Measurements from ENCODE around the gene PICK1. TPM values are rescaled to one million over a fixed set of nuclear protein-coding genes. Genes with fewer than 3 reads are reported as not detected.

Gene PICK1
- total RNA-seq = 10 to 100 TPM; 16.0 to 16.5 TPM

DNA sequence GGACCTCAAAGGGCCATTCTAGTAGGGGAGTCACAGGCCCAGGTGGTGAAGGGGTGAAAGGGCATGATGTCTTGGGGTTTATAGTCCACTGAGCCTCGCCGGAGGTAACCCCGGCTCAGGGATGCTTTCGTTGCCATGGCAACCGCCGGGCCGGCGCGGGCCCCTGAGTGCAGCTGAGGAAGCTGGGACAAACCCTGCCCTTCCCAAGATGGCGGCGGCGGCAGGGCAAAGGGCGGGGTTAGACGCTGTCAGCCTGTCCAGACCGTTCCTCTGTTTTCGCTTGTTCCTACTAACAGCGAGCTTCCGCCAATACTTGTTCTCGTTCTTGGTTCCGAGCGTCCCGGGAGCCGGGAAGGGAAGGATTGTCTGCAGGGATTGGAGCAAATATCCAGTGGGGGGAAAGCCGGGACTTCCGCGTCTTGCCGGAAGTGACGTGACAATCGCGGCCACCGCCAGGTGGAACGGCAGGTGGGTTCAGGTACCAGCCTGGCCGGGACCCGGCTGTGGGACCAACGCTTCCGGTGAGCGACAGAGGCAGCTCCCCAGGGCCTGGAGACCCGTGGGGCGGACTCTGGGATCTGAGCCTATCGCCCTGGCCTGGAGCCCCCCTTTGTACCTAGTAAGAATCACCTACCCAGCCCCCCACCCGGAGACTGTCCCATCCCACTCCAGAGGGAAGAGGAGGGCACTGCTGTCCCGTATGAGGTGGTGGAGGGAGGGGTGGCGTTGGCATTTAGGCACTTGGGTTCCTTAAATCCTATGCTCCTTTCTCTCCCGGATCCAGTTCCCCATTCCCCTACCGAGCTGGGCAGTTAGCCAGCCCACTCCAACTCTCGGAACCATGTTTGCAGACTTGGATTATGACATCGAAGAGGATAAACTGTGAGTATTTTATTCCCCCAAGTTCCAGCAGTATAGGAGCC is at the start of gene PICK1:
PICK1 (plus strand) TSS at position 436 of the 923 bp plus-strand sequence; CDS start at position 842, 406 bp downstream.
- DNase-seq = peak; percentile 89
- Mint-ChIP-seq H3K27ac (peak within 1 kb of the TSS; percentile 93), H3K4me3 (peak within 1 kb of the TSS; percentile 93), H3K36me3 (peaks cover 2% of the 10 kb centered on the region), H3K9me3 (no peaks in the 10 kb centered on the region), H3K4me1 (ENCODE audit: low read depth) (peaks cover 12% of the 10 kb centered on the region), H3K27me3 (no peaks in the 10 kb centered on the region)
- ChIA-PET POLR2A (interaction anchor here (0.6 to 0.7 kb wide), 2 partner anchors 213 to 249 kb away, joined by 3 read pairs; partner anchors contain the start of gene ANKRD54), CTCF (interaction anchor here (1.1 to 2.4 kb wide), 9 partner anchors 9 to 515 kb away, joined by 3 to 8 read pairs (median 3); no protein-coding TSS in a partner anchor)
- intact Hi-C loops (cut with micrococcal nuclease) = loop anchor here (10.0 kb wide), 1 partner anchor 48 kb away; no protein-coding TSS in a partner anchor

GRCh38 chr22:38009000-38009806 is 48.0 kb upstream of the PICK1 start:
- H3K27ac Mint-ChIP-seq = no peak overlapping the region

DNA sequence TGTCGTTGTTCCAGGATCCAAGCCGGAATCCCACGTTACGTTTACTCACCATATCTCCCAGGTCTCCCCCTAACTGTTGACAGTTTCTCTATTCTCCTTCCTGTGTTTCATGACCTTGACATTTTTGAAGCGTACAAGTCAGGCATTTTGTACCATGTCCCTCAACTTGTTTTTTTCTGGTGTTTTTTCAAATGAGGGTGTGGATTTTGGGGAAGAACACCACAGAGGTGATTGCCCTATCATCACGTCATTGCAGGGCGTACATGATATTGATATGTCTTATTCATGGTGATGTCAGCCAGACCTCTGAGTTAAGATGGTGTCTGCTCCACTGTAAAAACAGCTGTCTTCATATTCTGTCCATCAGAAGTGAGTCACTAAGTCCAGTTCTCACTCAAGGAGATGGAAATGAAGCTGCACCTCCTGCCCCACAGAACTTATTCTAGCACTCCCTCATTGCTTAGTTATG is 44.6 kb upstream of the PICK1 start:
- ChIA-PET CTCF (no interaction called here), POLR2A (no interaction called here)
- Mint-ChIP-seq H3K4me1 (ENCODE audit: low read depth) (peaks cover 4% of the 10 kb centered on the region), H3K4me3 (no peak overlapping the region), H3K27ac (no peak overlapping the region), H3K9me3 (no peaks in the 10 kb centered on the region), H3K27me3 (no peaks in the 10 kb centered on the region), H3K36me3 (no peaks in the 10 kb centered on the region)
- no peak for DNase-seq
- intact Hi-C loops (cut with micrococcal nuclease) = no loop called here

More at GRCh38 chr22:38009000-38009806, 48.0 kb upstream of the PICK1 start:
- Mint-ChIP-seq H3K4me1 (ENCODE audit: low read depth) (peaks cover 4% of the 10 kb centered on the region), H3K4me3 (no peak overlapping the region), H3K27me3 (no peaks in the 10 kb centered on the region), H3K9me3 (no peaks in the 10 kb centered on the region), H3K36me3 (no peaks in the 10 kb centered on the region)
- CTCF ChIA-PET = no interaction called here
- intact Hi-C loops (cut with micrococcal nuclease) = no loop called here
- no peak for DNase-seq
- POLR2A ChIA-PET = no interaction called here

DNA sequence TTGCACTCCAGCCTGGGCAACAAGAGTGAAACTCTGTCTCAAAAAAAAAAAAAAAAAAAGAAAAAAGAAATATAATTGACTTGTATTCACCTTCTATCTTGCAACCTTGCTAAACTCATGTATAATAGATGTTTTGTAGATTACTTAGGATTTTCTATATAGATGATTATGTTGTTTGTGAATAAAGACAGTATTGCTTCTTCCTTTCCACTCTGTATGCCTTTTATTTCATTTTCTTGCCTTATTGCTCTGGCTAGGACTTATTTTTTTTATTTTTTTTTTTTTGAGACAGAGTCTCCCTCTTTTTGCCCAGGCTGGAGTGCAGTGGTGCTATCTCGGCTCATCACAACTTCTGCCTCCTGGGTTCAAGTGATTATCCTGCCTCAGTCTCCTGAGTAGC is 43.1 kb upstream of the PICK1 start:
- no peak overlapping the region for H3K4me3 Mint-ChIP-seq
- no peak overlapping the region for H3K27ac Mint-ChIP-seq
- no peak for DNase-seq
- H3K27me3 Mint-ChIP-seq = no peaks in the 10 kb centered on the region
- ChIA-PET CTCF (interaction anchor here (0.9 kb wide), 1 partner anchor 38 kb away, joined by 3 read pairs; no protein-coding TSS in a partner anchor), POLR2A (no interaction called here)
- no peaks in the 10 kb centered on the region for H3K36me3 Mint-ChIP-seq
- intact Hi-C loops (cut with micrococcal nuclease) = no loop called here
- peaks cover 1% of the 10 kb centered on the region for H3K4me1 Mint-ChIP-seq (ENCODE audit: low read depth)
- no peaks in the 10 kb centered on the region for H3K9me3 Mint-ChIP-seq

GRCh38 chr22:38016182-38017151 is 40.7 kb upstream of the PICK1 start:
- Mint-ChIP-seq H3K9me3 (no peaks in the 10 kb centered on the region), H3K4me1 (ENCODE audit: low read depth) (no peaks in the 10 kb centered on the region), H3K36me3 (no peaks in the 10 kb centered on the region), H3K4me3 (no peak overlapping the region), H3K27ac (no peak overlapping the region), H3K27me3 (no peaks in the 10 kb centered on the region)
- intact Hi-C loops (cut with micrococcal nuclease) = no loop called here
- ChIA-PET POLR2A (no interaction called here), CTCF (no interaction called here)
- no peak for DNase-seq

GRCh38 chr22:38017272-38017920 is 39.8 kb upstream of the PICK1 start:
- no peak overlapping the region for H3K4me3 Mint-ChIP-seq
- H3K36me3 Mint-ChIP-seq = no peaks in the 10 kb centered on the region
- H3K27me3 Mint-ChIP-seq = no peaks in the 10 kb centered on the region
- no peaks in the 10 kb centered on the region for H3K9me3 Mint-ChIP-seq
- ChIA-PET CTCF (no interaction called here), POLR2A (no interaction called here)
- intact Hi-C loops (cut with micrococcal nuclease) = no loop called here
- no peaks in the 10 kb centered on the region for H3K4me1 Mint-ChIP-seq (ENCODE audit: low read depth)
- no peak overlapping the region for H3K27ac Mint-ChIP-seq
- no peak for DNase-seq

- intact Hi-C loops (cut with micrococcal nuclease) = no loop called here
- ChIA-PET POLR2A (no interaction called here), CTCF (no interaction called here)
- H3K4me3 Mint-ChIP-seq = no peak overlapping the region
- no peaks in the 10 kb centered on the region for H3K4me1 Mint-ChIP-seq (ENCODE audit: low read depth)
- no peaks in the 10 kb centered on the region for H3K36me3 Mint-ChIP-seq
- H3K27ac Mint-ChIP-seq = no peak overlapping the region
- H3K27me3 Mint-ChIP-seq = no peaks in the 10 kb centered on the region
- no peaks in the 10 kb centered on the region for H3K9me3 Mint-ChIP-seq
- DNase-seq = no peak
Observed at GRCh38 chr22:38017939-38018885, 39.0 kb upstream of the PICK1 start.

DNA sequence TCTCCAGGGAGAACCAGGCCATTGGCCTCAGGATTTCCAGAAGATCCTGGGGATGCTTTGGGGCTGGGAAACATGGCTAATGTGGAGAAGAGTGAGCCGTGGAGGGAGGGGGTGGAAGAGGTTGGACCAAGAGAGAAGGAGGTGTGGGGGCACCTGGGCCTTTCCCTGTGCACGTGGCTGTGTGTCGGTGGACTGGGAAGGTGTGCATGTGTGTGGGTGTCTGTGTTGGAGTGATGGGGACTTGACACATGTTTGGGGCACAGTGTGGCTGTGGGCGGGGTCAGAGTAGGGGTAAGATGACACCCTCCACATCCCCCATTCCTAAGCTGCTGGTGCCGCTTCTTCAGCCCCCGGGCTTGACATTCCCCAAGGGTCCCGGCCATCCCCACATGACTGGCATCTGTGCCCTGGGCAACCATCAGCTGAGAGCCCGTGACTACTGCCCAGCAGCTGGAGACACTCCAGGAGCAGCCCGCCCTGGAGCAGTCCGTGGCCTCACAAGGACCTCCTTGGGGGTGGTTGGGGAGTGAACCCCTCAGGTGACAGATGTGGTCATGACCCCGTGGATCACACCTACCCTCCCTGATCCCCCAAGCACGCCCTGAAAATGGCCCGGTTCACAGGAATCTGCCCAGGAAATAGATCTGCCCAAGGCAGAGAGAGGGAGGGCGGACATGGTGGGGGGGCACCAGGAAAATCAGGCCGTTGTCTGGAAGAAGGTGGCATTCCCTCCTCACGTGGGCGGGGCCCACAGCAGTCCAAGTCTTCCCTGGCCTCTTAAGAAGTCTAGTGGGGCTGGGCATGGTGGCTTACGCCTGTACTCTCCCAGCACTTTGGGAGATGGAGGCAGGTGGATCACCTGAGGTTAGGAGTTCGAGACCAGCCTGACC is 38.0 kb upstream of the PICK1 start:
- POLR2A ChIA-PET = no interaction called here
- Mint-ChIP-seq H3K4me1 (ENCODE audit: low read depth) (no peaks in the 10 kb centered on the region), H3K27me3 (no peaks in the 10 kb centered on the region), H3K27ac (no peak overlapping the region), H3K36me3 (no peaks in the 10 kb centered on the region), H3K9me3 (no peaks in the 10 kb centered on the region), H3K4me3 (no peak overlapping the region)
- no peak for DNase-seq
- intact Hi-C loops (cut with micrococcal nuclease) = no loop called here
- CTCF ChIA-PET = no interaction called here

DNA sequence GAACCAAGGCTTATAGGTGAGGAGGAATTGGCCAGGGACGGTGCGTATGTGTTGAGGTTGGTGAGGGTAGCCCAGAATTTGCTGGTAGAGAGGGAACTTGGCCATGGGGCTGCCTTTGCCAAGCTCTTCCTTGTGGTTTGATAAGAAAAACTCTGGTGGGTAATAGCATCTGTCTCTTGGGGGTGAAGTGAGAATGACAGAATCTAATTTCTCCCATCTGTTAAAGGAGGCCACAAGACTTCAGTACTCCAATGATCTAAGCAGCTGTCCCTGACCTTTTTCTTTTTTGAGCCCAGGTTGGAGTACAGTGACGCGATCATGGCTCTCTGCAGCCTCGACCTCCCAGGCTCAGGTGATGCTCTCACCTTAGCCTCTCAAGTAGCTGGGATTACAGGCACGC is 36.0 kb upstream of the PICK1 start:
- H3K9me3 Mint-ChIP-seq = no peaks in the 10 kb centered on the region
- no peak overlapping the region for H3K4me3 Mint-ChIP-seq
- no peaks in the 10 kb centered on the region for H3K27me3 Mint-ChIP-seq
- H3K4me1 Mint-ChIP-seq (ENCODE audit: low read depth) = no peaks in the 10 kb centered on the region
- intact Hi-C loops (cut with micrococcal nuclease) = no loop called here
- POLR2A ChIA-PET = no interaction called here
- DNase-seq = no peak
- no peaks in the 10 kb centered on the region for H3K36me3 Mint-ChIP-seq
- CTCF ChIA-PET = no interaction called here
- no peak overlapping the region for H3K27ac Mint-ChIP-seq

GRCh38 chr22:38023045-38023444 is 34.2 kb upstream of the PICK1 start:
- no peak for DNase-seq
- Mint-ChIP-seq H3K27me3 (no peaks in the 10 kb centered on the region), H3K9me3 (no peaks in the 10 kb centered on the region), H3K27ac (no peak overlapping the region), H3K4me1 (ENCODE audit: low read depth) (no peaks in the 10 kb centered on the region), H3K4me3 (no peak overlapping the region), H3K36me3 (no peaks in the 10 kb centered on the region)
- POLR2A ChIA-PET = no interaction called here
- CTCF ChIA-PET = no interaction called here
- intact Hi-C loops (cut with micrococcal nuclease) = no loop called here
